ENCODE measurements around the gene ZNF670.

- TF ChIP-seq SP1 (CRISPR knock-in tag; IDR thresholded peaks at IDR 0.05) = no peak
- TF ChIP-seq FOXA1 (IDR thresholded peaks at IDR 0.05; ENCODE audit: borderline replicate concordance) = no peak
- TF ChIP-seq NR3C1 (CRISPR knock-in tag; IDR thresholded peaks at IDR 0.05) = no peak
- no peak for TF ChIP-seq EZH2 (IDR thresholded peaks at IDR 0.05; ENCODE audit: borderline replicate concordance, low read depth, low read length)
- no peak for TF ChIP-seq MTA1 (IDR thresholded peaks at IDR 0.05; ENCODE audit: borderline replicate concordance)
- TF ChIP-seq THAP7 (CRISPR knock-in tag; IDR thresholded peaks at IDR 0.05) = no peak
- TF ChIP-seq CTCF (IDR thresholded peaks at IDR 0.05 in 2 of 3, conservative IDR thresholded peaks at IDR 0.05 in 1 of 3; ENCODE audit: insufficient read depth in 2 of 3, low read depth in 1 of 3, low read length in 3 of 3) = no peak
- TF ChIP-seq ZNF143 (CRISPR knock-in tag; IDR thresholded peaks at IDR 0.05) = no peak
- TF ChIP-seq HMGXB4 (CRISPR knock-in tag; IDR thresholded peaks at IDR 0.05) = no peak
- no peak for TF ChIP-seq SRF (CRISPR knock-in tag; IDR thresholded peaks at IDR 0.05)
- TF ChIP-seq KDM1A (IDR thresholded peaks at IDR 0.05) = no peak
- no peak for TF ChIP-seq RBM17 (IDR thresholded peaks at IDR 0.05; ENCODE audit: borderline replicate concordance, low read depth, low read length)
- no peak for TF ChIP-seq ZNF280B (CRISPR knock-in tag; IDR thresholded peaks at IDR 0.05)
Observed at GRCh38 chr1:247047702-247048101, 30.9 kb downstream of the ZNF670 start.

All from K562 (cell line).